ENCODE data around the gene LSP1. TPM values are rescaled to one million over a fixed set of nuclear protein-coding genes. Genes with fewer than 3 reads are reported as not detected.

Gene LSP1
- total and polyA plus RNA-seq, 2 of the 13 experiments (the other 11 are each of a cell fraction or from before 2014, with no cell fraction given), result 0.59 to 1.00 TPM

- TF ChIP-seq ZHX2 (IDR thresholded peaks at IDR 0.05; ENCODE audit: low read depth) (peak; percentile 61; the same call in 1 of the 2 replicates), ZHX2 (CRISPR knock-in tag; IDR thresholded peaks at IDR 0.05; ENCODE audit: borderline replicate concordance) (no peak), ZNF207 (IDR thresholded peaks at IDR 0.05; ENCODE audit: borderline replicate concordance) (no peak), STAG1 (CRISPR knock-in tag; IDR thresholded peaks at IDR 0.05) (no peak), STAT6 (CRISPR knock-in tag; IDR thresholded peaks at IDR 0.05; ENCODE audit: borderline replicate concordance) (peak; percentile 55; the same call in 1 of the 2 replicates), ZNF660 (CRISPR knock-in tag; IDR thresholded peaks at IDR 0.05; ENCODE audit: borderline replicate concordance, low read depth) (0 out of 2 replicates have a peak, but pooled peaks have one; percentile 38), ZMYM3 (CRISPR knock-in tag; IDR thresholded peaks at IDR 0.05) (peak; percentile 92), ZSCAN21 (CRISPR knock-in tag; IDR thresholded peaks at IDR 0.05; ENCODE audit: borderline replicate concordance) (peak; percentile 95), ZNF484 (CRISPR knock-in tag; IDR thresholded peaks at IDR 0.05; ENCODE audit: borderline replicate concordance, low read depth) (no peak), ATF2 (CRISPR knock-in tag; IDR thresholded peaks at IDR 0.05) (peak; percentile 97), MXD4 (CRISPR knock-in tag; IDR thresholded peaks at IDR 0.05) (peak; percentile 92), ZBTB20 (CRISPR knock-in tag; IDR thresholded peaks at IDR 0.05; ENCODE audit: borderline replicate concordance, low read depth) (peak; percentile 90; the same call in 1 of the 2 replicates), ZKSCAN5 (CRISPR knock-in tag; IDR thresholded peaks at IDR 0.05) (no peak; the same call in 1 of the 2 replicates), TFDP2 (CRISPR knock-in tag; IDR thresholded peaks at IDR 0.05) (peak; percentile 72), ATF3 (CRISPR knock-in tag; IDR thresholded peaks at IDR 0.05) (peak; percentile 61; the same call in 1 of the 2 replicates)
These were observed 10.5 kb upstream of the LSP1 start (continued) for GRCh38 chr11:1842149-1843097.

All from HepG2 (cell line).